RWPE2 (cell line): ENCODE measurements around the gene EDIL3.

ENCODE experiments used
- ATAC-seq: fragments of 200-7000 bp; cut with Tn5 transposase; 3 replicates; pipeline ENCODE4 v1.9.1; 2021; ENCODE audit warnings: low read depth
- DNase-seq: peaks from one replicate; pipeline ENCODE4 v3.0.0-alpha.2; 2020; ENCODE audit warnings: low spot score
- H3K27ac ChIP-seq: fragments of 450-650 bp; 2 replicates; pipeline ENCODE4 v1.5.1; 2017; ENCODE audit warnings: mild to moderate bottlenecking; ENCODE audit not compliant: poor library complexity, severe bottlenecking
- H3K27me3 ChIP-seq: fragments of 250-450 bp; sonication (Bioruptor Pico); 2 replicates; pipeline ENCODE4 v1.5.1; 2021; ENCODE audit warnings: mild to moderate bottlenecking, moderate library complexity; ENCODE audit not compliant: insufficient read depth, poor library complexity, severe bottlenecking
- H3K36me3 ChIP-seq: fragments of 250-450 bp; sonication (Bioruptor Pico); 2 replicates; pipeline ENCODE4 v1.5.1; 2020; ENCODE audit warnings: low read depth, mild to moderate bottlenecking, moderate library complexity
- H3K4me1 ChIP-seq: fragments of 250-450 bp; sonication (Bioruptor Pico); 2 replicates; pipeline ENCODE4 v1.5.1; 2021; ENCODE audit warnings: mild to moderate bottlenecking, moderate library complexity; ENCODE audit not compliant: insufficient read depth, poor library complexity, severe bottlenecking
- H3K4me3 ChIP-seq: fragments of 250-450 bp; sonication (Bioruptor Pico); 2 replicates; pipeline ENCODE4 v1.5.1; 2021; ENCODE audit warnings: mild to moderate bottlenecking, moderate library complexity; ENCODE audit not compliant: severe bottlenecking
- H3K9me3 ChIP-seq: fragments of 250-450 bp; sonication (Bioruptor Pico); 2 replicates; pipeline ENCODE4 v1.5.1; 2021; ENCODE audit warnings: mild to moderate bottlenecking, moderate library complexity; ENCODE audit not compliant: severe bottlenecking
- TF ChIP-seq, protein P1 (sequence below): fragments of 450-650 bp; IDR thresholded peaks from one replicate; pipeline ENCODE4 v1.5.1; 2017; ENCODE audit warnings: mild to moderate bottlenecking, moderate library complexity; ENCODE audit not compliant: poor library complexity, severe bottlenecking

The EDIL3 gene

DNA sequence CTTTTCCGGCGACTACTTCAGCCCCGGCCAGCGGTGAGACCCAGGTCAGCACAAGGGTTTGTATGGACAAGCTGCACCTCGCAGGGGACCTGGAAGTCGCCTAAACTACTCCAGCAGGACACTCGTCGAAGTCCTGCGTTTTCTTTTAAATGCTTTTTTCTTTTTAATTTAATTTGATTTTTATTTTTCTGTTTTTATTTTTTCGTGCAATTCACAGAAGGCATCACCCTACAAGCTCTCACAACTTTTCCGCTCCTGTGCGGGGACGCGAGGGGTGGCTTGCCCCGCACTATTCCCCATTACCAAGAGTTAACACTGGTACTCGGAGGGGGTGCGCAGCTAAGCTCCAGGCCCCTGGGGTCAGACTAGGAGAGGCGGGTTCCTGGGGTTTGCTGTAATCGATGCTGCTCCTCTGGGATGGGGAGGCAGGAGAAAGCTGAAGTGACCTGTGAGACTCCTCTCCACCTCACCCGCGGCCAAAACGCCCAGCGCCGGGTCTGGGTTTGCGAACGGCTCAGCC lies 1.3 kb downstream of the EDIL3 start:
- peaks cover 8% of the 10 kb centered on the region for H3K4me1 ChIP-seq
- TF ChIP-seq, protein P1, sequence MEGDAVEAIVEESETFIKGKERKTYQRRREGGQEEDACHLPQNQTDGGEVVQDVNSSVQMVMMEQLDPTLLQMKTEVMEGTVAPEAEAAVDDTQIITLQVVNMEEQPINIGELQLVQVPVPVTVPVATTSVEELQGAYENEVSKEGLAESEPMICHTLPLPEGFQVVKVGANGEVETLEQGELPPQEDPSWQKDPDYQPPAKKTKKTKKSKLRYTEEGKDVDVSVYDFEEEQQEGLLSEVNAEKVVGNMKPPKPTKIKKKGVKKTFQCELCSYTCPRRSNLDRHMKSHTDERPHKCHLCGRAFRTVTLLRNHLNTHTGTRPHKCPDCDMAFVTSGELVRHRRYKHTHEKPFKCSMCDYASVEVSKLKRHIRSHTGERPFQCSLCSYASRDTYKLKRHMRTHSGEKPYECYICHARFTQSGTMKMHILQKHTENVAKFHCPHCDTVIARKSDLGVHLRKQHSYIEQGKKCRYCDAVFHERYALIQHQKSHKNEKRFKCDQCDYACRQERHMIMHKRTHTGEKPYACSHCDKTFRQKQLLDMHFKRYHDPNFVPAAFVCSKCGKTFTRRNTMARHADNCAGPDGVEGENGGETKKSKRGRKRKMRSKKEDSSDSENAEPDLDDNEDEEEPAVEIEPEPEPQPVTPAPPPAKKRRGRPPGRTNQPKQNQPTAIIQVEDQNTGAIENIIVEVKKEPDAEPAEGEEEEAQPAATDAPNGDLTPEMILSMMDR: no peak
- DNase-seq (no peak), ATAC-seq (no peak)
- H3K27ac ChIP-seq: no peak overlapping the region
- H3K36me3 ChIP-seq: no peaks in the 10 kb centered on the region
- peaks cover 77% of the 10 kb centered on the region for H3K27me3 ChIP-seq
- H3K4me3 ChIP-seq: peak overlapping the region; percentile 35
- no peaks in the 10 kb centered on the region for H3K9me3 ChIP-seq

DNA sequence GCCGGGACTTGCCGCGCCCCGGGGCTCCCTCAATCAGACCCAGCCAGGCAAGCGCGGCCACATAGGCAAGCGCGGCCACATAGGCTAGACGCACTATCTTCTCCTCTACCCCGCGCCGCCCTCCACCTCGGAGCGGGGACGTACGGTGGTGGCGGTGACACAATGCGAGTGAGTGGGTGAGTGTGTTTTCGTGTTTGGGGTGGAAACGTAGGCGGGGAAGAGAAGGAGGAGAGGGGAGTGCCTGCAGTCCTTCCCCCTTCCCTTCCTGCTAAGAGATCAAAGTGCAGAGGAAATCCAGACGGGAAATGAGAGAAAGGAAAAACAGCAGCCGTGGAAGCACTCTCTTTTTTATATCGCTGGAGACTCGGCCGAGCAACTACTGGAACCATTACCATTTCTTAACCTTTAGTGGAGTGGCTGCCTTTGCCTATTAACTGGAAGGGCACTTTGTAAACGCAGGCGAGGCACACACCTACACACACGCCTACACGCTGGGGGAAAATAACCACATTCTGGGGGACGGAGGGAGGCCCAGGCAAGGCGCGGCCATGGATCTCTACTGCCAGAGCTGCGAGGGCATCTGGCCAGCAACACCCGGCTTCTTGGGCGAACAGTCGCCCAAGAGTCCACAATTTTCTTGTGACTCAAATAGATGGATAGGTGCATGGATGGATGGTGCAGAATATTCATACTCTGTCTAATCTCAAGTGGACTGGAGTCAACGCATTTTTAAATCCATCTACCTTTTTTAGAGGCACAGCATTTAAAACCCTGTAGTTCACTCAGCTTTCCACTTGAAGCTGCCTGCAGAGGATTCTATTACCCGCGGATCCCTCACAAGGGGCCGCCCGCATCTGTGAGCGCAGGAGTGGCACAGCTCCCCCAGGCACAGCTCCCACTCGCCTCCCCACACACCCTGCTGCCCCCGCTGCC lies 2.1 kb downstream of the EDIL3 start:
- ATAC-seq (peak; percentile 81), DNase-seq (peak; percentile 76)
- Histone ChIP-seq H3K4me1 (peaks cover 8% of the 10 kb centered on the region), H3K36me3 (no peaks in the 10 kb centered on the region), H3K27ac (no peak overlapping the region), H3K9me3 (no peaks in the 10 kb centered on the region), H3K27me3 (peaks cover 77% of the 10 kb centered on the region), H3K4me3 (peak overlapping the region; percentile 19)
- TF ChIP-seq, protein P1: no peak

DNA sequence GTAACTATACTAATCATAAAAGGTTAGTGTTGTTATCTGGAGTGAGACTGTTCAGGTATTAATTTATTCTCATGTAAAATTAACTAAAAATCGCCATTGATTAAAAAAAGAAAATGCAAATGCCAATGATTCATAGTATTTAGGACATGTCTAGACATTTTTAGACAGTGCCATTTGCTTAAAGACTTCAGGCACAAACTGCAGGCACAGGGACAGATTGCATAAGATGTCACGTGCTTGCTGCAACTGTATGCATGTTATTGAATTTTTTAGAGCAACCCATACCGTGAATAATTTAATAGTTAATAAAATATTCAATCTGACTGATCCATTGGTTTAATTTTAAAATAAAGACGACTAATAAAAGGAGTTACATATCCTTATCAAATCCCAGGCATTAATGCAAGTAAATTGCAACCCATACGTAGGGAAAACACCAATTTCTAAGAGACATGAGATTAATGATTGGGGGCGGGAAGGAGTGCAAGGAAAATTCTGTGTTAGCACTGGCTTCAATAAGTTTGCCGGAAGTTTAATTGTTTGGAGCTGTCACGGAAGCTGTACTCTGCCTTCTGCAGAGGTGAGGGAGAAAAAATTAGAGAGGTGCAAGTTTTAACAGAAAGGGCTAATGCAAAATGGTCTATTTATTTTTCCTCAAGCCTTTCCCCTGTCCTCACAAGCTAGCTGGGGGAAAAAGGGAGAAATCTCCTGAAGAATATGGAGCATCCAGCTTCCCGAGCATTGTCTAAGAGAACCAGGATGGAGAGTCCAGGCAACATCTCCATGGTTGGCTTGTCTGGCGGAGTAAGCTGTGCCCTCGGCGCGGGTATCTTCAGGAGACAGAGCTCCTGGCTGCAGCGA lies 2.9 kb downstream of the EDIL3 start:
- peaks cover 8% of the 10 kb centered on the region for H3K4me1 ChIP-seq
- DNase-seq: no peak
- no peak for ATAC-seq
- H3K9me3 ChIP-seq: no peaks in the 10 kb centered on the region
- TF ChIP-seq, protein P1: no peak
- H3K27ac ChIP-seq: no peak overlapping the region
- no peaks in the 10 kb centered on the region for H3K36me3 ChIP-seq
- H3K27me3 ChIP-seq: peaks cover 72% of the 10 kb centered on the region
- peak overlapping the region; percentile 19 for H3K4me3 ChIP-seq

DNA sequence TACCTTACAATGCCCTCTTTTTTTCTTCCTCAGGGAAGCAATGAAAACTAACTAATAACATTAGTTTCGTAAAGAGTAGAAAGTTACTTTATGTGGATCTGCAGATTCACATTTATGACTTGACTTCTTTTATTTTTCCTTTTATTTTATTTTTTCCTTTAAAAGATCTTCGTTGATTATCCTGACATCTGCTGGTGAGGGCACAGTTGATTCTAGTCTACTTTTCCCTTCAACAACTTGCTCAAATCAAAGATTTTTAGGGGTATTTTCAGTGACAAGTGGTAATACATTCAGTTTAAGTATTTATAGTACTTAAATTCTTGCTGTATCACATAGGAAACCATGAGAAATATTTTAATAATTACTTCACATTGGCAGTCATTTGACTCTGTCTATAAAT lies 4.9 kb downstream of the EDIL3 start:
- Histone ChIP-seq H3K27ac (no peak overlapping the region), H3K4me1 (peaks cover 8% of the 10 kb centered on the region), H3K36me3 (no peaks in the 10 kb centered on the region), H3K4me3 (no peak overlapping the region), H3K9me3 (no peaks in the 10 kb centered on the region), H3K27me3 (peaks cover 57% of the 10 kb centered on the region)
- DNase-seq: no peak
- ATAC-seq: no peak
- TF ChIP-seq, protein P1: no peak
